ENCODE results near the gene RECQL5.
A peak's percentile ranks its signal among the peaks of the same experiment; 100 is the strongest.

Gene RECQL5

GRCh38 chr17:75666959-75667790 is at the start of gene RECQL5, which contains the start of gene SAP30BP:
TSS of gene RECQL5 (minus strand) at chr17:75667154. CDS start at chr17:75666557, 597 bp downstream.
TSS of gene SAP30BP (plus strand) at chr17:75667338. CDS start at chr17:75667373, 35 bp downstream.
- peak; percentile 96 for DNase-seq (ENCODE audit: low read depth)

- DNase-seq (ENCODE audit: low read depth) = no peak
Measured at GRCh38 chr17:75712446-75712845, 45.5 kb upstream of the RECQL5 start.

- no peak for DNase-seq (ENCODE audit: low read depth)
Measured at GRCh38 chr17:75707079-75707571, 40.2 kb upstream of the RECQL5 start.

GRCh38 chr17:75706042-75706728 is 39.2 kb upstream of the RECQL5 start:
- no peak for DNase-seq (ENCODE audit: low read depth)

- no peak for DNase-seq (ENCODE audit: low read depth)
Measured at GRCh38 chr17:75704963-75705875, 38.3 kb upstream of the RECQL5 start.

- no peak for DNase-seq (ENCODE audit: low read depth)
Measured at GRCh38 chr17:75703591-75703990, 36.6 kb upstream of the RECQL5 start.

- no peak for DNase-seq (ENCODE audit: low read depth)
Measured at GRCh38 chr17:75703191-75703590, 36.2 kb upstream of the RECQL5 start.

GRCh38 chr17:75701288-75701687 is 34.3 kb upstream of the RECQL5 start:
- no peak for DNase-seq (ENCODE audit: low read depth)

GRCh38 chr17:75698659-75699058 is 31.7 kb upstream of the RECQL5 start:
- no peak for DNase-seq (ENCODE audit: low read depth)

GRCh38 chr17:75697651-75698291 is 30.8 kb upstream of the RECQL5 start:
- DNase-seq (ENCODE audit: low read depth) = no peak

GRCh38 chr17:75695830-75696271 is 28.9 kb upstream of the RECQL5 start:
- no peak for DNase-seq (ENCODE audit: low read depth)

- no peak for DNase-seq (ENCODE audit: low read depth)
Measured at GRCh38 chr17:75695141-75695829, 28.3 kb upstream of the RECQL5 start.

GRCh38 chr17:75694536-75694935 is 27.6 kb upstream of the RECQL5 start:
- DNase-seq (ENCODE audit: low read depth) = no peak

- DNase-seq (ENCODE audit: low read depth) = no peak
Measured at GRCh38 chr17:75693500-75694481, 26.8 kb upstream of the RECQL5 start.

- DNase-seq (ENCODE audit: low read depth) = no peak
Measured at GRCh38 chr17:75692976-75693375, 26.0 kb upstream of the RECQL5 start.

- DNase-seq (ENCODE audit: low read depth) = no peak
Measured at GRCh38 chr17:75691801-75692626, 25.1 kb upstream of the RECQL5 start.

GRCh38 chr17:75691371-75691791 is 24.4 kb upstream of the RECQL5 start:
- DNase-seq (ENCODE audit: low read depth) = no peak

- peak; percentile 4 for DNase-seq (ENCODE audit: low read depth)
Measured at GRCh38 chr17:75689441-75689873, 22.5 kb upstream of the RECQL5 start.
